ENCODE results near the gene STXBP6. TPM values are rescaled to one million over a fixed set of nuclear protein-coding genes. Genes with fewer than 3 reads are reported as not detected.

The STXBP6 gene
- total RNA-seq, 1 experiment from 2014 or later = 32.2 TPM

GRCh38 chr14:24848102-24848790 lies 201.7 kb downstream of the STXBP6 start:
- no peaks in the 10 kb centered on the region for H3K9me3 Mint-ChIP-seq (ENCODE audit: unreplicated experiment)
- ChIA-PET POLR2A (no interaction called here), CTCF (no interaction called here)
- no peaks in the 10 kb centered on the region for H3K9me3 ChIP-seq
- BruUV-seq (replicated peaks) = no TSS peak
- H3K36me3 ChIP-seq (ENCODE audit: control insufficient read depth, insufficient read depth, low read length) = no peaks in the 10 kb centered on the region
- H3K4me3 ChIP-seq (ENCODE audit: low read depth, low read length) = no peak overlapping the region
- peaks cover 4% of the 10 kb centered on the region for H3K36me3 Mint-ChIP-seq (ENCODE audit: insufficient read depth, unreplicated experiment)
- intact Hi-C loops (cut with micrococcal nuclease; ENCODE audit: unreplicated experiment) = no loop called here
- no peaks in the 10 kb centered on the region for H3K27me3 ChIP-seq (replicated peaks; ENCODE audit: control insufficient read depth, insufficient read depth, low read length)
- H3K4me1 Mint-ChIP-seq (ENCODE audit: low read depth, unreplicated experiment) = no peaks in the 10 kb centered on the region
- H3K4me3 Mint-ChIP-seq (ENCODE audit: unreplicated experiment) = no peak overlapping the region
- no peak for DNase-seq
- no peak for TF ChIP-seq CTCF (IDR thresholded peaks at IDR 0.05; ENCODE audit: insufficient read depth in 1 of 2, low read depth in 1 of 2, low read length in 1 of 2, severe bottlenecking in 1 of 2, unreplicated experiment in 1 of 2)
- H3K27ac Mint-ChIP-seq (ENCODE audit: unreplicated experiment) = no peak overlapping the region
- no peaks in the 10 kb centered on the region for H3K27me3 Mint-ChIP-seq (ENCODE audit: insufficient read depth, unreplicated experiment)
- peaks cover 25% of the 10 kb centered on the region for H3K4me1 ChIP-seq

GRCh38 chr14:24847568-24848095 lies 202.3 kb downstream of the STXBP6 start:
- H3K27ac Mint-ChIP-seq (ENCODE audit: unreplicated experiment) = no peak overlapping the region
- ChIA-PET POLR2A (no interaction called here), CTCF (no interaction called here)
- Histone ChIP-seq H3K36me3 (ENCODE audit: control insufficient read depth, insufficient read depth, low read length) (no peaks in the 10 kb centered on the region), H3K27me3 (replicated peaks; ENCODE audit: control insufficient read depth, insufficient read depth, low read length) (no peaks in the 10 kb centered on the region), H3K4me1 (peaks cover 19% of the 10 kb centered on the region), H3K4me3 (ENCODE audit: low read depth, low read length) (no peak overlapping the region), H3K9me3 (no peaks in the 10 kb centered on the region)
- H3K4me1 Mint-ChIP-seq (ENCODE audit: low read depth, unreplicated experiment) = no peaks in the 10 kb centered on the region
- H3K27me3 Mint-ChIP-seq (ENCODE audit: insufficient read depth, unreplicated experiment) = no peaks in the 10 kb centered on the region
- no peak for DNase-seq
- intact Hi-C loops (cut with micrococcal nuclease; ENCODE audit: unreplicated experiment) = no loop called here
- H3K4me3 Mint-ChIP-seq (ENCODE audit: unreplicated experiment) = no peak overlapping the region
- H3K36me3 Mint-ChIP-seq (ENCODE audit: insufficient read depth, unreplicated experiment) = peaks cover 4% of the 10 kb centered on the region
- no peak for TF ChIP-seq CTCF (IDR thresholded peaks at IDR 0.05; ENCODE audit: insufficient read depth in 1 of 2, low read depth in 1 of 2, low read length in 1 of 2, severe bottlenecking in 1 of 2, unreplicated experiment in 1 of 2)
- H3K9me3 Mint-ChIP-seq (ENCODE audit: unreplicated experiment) = no peaks in the 10 kb centered on the region
- no TSS peak for BruUV-seq (replicated peaks)

- Histone ChIP-seq H3K4me1 (peaks cover 20% of the 10 kb centered on the region), H3K4me3 (ENCODE audit: low read depth, low read length) (no peak overlapping the region), H3K9me3 (no peaks in the 10 kb centered on the region), H3K36me3 (ENCODE audit: control insufficient read depth, insufficient read depth, low read length) (no peaks in the 10 kb centered on the region), H3K27me3 (replicated peaks; ENCODE audit: control insufficient read depth, insufficient read depth, low read length) (no peaks in the 10 kb centered on the region)
- ChIA-PET CTCF (no interaction called here), POLR2A (no interaction called here)
- intact Hi-C loops (cut with micrococcal nuclease; ENCODE audit: unreplicated experiment) = no loop called here
- Mint-ChIP-seq H3K4me3 (ENCODE audit: unreplicated experiment) (no peak overlapping the region), H3K36me3 (ENCODE audit: insufficient read depth, unreplicated experiment) (peaks cover 10% of the 10 kb centered on the region), H3K4me1 (ENCODE audit: low read depth, unreplicated experiment) (peaks cover 7% of the 10 kb centered on the region), H3K27ac (ENCODE audit: unreplicated experiment) (no peak overlapping the region), H3K9me3 (ENCODE audit: unreplicated experiment) (no peaks in the 10 kb centered on the region), H3K27me3 (ENCODE audit: insufficient read depth, unreplicated experiment) (no peaks in the 10 kb centered on the region)
- no TSS peak for BruUV-seq (replicated peaks)
- DNase-seq = no peak
- TF ChIP-seq CTCF (IDR thresholded peaks at IDR 0.05; ENCODE audit: insufficient read depth in 1 of 2, low read depth in 1 of 2, low read length in 1 of 2, severe bottlenecking in 1 of 2, unreplicated experiment in 1 of 2) = no peak
Observed at GRCh38 chr14:24846261-24846660, 203.7 kb downstream of the STXBP6 start.

Data from Caco-2 (cell line).